NCI-H82 treated with DMSO at 0.1 percent for 48 hours (cell line): ENCODE data around the gene DDR2.
"Not testable (repeated sequence)": the region's sequence is repeated elsewhere in the genome, so short reads cannot be mapped to it uniquely, and the experiment has no call there.

Experiments used
- DNase-seq: peaks from one replicate; lab custom pipeline; 2025; ENCODE audit not compliant: unreplicated experiment; lab: John Stamatoyannopoulos, UW

Gene DDR2

DNA sequence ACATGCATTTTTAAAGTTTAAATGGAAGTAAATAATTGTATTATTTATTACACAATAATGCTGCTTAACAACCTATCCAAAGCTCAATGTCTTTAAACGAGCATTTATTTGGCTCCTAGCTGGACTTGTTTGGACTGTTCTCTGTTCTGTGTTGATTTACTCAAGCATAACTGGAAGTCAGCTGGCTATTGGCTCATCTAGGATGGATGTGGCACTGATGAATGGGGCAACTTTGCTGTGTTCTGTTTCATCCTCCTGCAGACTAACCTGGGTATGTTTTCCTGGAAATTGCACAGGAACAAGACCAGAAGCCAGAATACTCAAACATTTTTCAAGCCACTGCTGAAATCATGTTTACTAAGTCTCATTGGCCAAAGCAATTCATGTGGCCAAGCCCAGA is 87.4 kb downstream of the DDR2 start:
- no peak for DNase-seq

DNA sequence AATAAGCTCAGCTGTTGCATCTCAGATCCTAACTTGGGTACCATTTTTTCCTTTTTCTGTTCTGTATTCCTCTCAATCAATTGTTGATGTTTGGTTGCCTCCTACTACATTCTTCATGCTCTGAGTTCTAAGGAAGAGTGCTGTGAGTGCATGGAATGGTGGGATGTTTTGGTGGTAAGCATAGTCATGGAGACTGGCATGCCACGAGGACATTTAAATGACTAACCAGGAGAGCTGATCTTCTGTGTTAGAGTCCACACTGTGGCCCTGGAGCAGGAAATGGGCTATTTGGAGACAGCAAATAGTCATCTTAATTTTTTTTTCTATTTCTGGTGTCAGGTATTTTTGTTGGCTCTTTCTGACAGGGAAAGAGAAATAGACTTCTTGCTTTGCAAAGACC is 88.7 kb downstream of the DDR2 start:
- no peak for DNase-seq

DNA sequence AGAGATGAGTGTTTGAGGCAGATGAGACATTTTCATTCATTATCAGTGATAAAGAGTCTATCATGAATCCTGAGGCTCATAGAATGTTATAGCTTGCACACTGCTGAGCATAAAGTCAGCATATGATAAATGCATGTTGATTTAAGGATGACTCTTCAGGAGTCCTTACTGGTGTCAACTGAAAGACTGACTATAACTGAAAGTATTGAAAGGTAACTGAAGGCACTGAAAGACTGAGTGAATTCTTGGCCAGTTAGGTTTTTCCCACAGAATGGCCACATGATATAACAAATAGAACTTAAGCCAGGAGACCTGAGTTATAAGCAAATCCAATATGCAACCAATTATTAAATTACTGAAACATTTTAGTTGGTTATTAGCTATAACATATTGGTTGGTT is 89.2 kb downstream of the DDR2 start:
- DNase-seq = no peak

- DNase-seq = no peak
These were observed 89.8 kb downstream of the DDR2 start for GRCh38 chr1:162722036-162722435.

DNA sequence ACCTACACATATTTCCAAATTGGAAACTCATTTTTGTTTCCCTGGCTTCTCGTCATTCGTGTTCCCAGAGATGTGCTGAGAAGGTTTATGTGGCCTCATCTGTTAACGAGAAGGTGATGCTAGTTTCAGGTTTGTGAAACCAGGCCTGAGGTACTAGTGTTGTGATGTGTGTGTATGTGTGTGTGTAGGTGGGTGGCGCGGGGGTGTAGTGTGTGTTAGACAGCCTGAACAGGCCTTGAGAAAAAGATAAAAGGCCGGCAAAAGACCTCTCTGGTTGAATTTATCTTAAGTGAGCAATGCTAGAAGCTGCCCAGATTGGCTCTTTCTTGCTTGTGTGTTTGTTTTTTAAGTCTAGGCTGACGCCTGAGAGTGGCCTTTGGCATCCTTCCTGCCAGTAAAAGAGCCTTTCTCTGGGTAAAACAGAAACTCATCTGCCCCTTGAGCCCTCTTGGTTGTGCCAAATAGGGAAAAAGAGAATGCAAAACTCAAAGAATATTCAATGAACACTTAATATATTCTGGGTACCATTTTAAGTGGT is 92.4 kb downstream of the DDR2 start:
- no peak for DNase-seq

DNA sequence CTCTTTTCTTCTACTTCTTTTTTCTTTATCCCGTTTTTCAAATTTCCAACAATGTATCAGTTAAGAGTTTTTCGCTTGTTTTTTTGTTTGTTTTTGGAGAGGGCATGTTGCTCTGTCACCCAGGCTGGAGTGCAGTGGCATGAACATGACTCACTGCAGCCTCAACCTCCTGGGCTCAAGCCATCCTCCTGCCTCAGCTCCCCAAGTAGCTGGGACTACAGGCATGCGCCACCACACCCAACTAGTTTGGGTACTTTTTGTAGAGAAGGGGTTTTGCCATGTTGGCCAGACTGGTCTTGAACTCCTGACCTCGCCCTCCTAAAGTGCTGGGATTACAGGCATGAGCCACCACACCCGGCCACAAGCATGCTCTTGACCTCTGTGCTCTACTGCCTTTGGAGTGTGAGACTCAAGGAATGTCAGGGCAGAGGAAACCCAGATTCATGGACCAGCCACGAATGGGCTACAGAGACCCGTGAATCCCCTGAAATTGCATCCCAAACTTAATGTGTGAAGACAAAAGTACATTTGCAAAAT is 93.1 kb downstream of the DDR2 start:
- DNase-seq = no peak

- no peak for DNase-seq
These were observed 94.3 kb downstream of the DDR2 start for GRCh38 chr1:162726555-162726954.

- not testable (repeated sequence) for DNase-seq
These were observed 95.2 kb downstream of the DDR2 start for GRCh38 chr1:162727493-162727892.

- DNase-seq = no peak
These were observed 96.3 kb downstream of the DDR2 start for GRCh38 chr1:162728573-162728972.

DNA sequence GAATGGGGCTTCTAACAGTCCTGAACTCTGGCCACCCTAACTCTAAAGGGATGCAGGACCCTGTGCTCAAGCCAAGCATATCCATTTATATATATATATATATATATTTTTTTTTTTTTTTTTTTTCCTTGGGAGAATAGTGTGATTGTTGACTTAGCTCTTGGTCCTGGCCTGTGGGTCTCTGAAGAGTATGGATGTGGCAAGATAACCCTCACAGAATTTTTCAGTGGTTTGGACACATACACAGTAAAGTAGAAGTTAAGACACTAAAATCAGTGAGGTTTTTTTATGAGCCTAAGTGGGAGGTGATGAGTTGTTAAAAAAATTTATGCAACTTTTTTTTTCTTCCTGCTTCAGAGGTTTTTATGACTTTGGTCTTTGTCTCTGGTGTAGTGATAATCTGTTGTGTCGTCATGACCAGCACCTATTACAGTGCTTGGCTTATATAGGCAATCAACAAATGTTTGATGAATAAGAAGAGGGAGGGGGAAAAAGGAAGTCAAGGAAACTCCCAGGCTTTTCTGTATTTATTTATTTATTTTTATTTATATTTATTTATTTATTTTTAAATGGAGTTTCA is 97.0 kb downstream of the DDR2 start:
- DNase-seq = not testable (repeated sequence)

DNA sequence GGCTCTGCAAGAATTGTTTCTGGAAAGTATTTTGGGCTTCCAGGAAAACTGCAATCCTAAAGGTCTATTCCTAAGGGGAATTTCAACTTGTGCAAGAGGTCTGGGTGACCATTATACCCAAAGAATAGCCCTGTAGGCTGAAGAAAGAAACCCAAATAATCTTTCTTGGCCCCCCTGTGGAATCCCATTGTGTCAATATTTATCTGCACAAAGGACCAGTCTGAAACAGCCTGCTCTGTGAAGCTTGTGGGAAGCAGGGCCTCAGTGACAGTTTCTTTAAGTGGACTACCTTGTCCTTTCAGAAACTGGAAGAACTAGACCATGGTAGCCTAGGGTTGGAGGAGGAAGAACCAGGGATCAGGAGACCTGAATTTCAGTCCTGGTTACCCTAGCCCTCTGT is 99.8 kb downstream of the DDR2 start:
- no peak for DNase-seq

- no peak for DNase-seq
These were observed 100.5 kb downstream of the DDR2 start for GRCh38 chr1:162732566-162733335.

DNA sequence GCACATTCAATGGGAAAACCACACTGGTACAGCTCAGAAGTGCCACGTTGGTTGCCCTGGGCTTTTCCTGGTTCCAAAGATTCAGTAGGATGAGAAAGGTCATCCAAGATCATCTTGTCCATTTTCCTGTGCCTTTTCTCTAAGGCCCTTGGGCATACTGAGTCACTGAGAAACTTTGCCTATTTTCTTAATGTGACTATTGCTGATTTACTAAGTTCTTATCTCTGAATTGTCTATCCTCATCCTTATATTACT is 101.0 kb downstream of the DDR2 start:
- DNase-seq = no peak

- DNase-seq = no peak
These were observed 101.8 kb downstream of the DDR2 start for GRCh38 chr1:162734047-162734446.

DNA sequence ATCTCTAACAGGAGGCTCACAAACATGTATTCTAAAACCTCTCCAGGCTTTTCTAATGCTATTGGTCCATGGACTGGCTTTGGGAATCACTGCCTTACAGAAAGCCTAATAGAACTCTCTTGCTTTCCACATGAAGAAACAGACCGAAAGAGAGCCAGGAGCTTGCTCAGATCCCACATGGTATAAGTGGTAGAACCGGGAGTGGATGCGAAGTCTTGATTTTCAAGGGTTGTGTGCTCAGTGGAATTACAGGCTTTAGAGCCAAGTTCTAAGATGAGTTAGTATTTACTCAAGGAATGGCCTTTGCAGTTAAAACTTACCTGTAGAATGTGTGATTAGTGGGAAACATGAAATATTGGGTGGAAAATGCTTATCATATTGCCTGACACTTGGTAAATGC is 103.9 kb downstream of the DDR2 start:
- DNase-seq = no peak

DNA sequence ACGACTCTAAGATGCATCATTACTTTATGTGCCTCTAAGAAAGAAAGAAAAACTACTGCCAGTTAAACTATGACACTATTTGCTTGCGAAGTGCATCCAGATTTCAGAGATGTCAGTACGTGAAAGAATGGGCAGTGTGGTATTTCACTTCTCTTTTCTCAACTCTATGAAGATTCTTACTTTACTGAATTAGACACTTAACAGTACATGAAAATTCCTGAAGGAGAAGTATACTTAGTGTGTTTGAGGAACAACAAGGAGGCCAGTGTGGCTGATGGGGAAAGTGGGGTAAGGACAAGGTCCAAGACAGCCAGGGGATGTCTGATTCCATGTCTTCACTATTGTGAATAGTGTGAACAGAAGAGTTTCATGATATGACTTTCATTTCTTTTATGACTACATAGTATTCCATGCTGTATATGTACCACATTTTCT is 104.4 kb downstream of the DDR2 start:
- no peak for DNase-seq

GRCh38 chr1:162740755-162741154 is 108.5 kb downstream of the DDR2 start:
- no peak for DNase-seq

GRCh38 chr1:162741574-162741973 is 109.3 kb downstream of the DDR2 start:
- DNase-seq = no peak

DNA sequence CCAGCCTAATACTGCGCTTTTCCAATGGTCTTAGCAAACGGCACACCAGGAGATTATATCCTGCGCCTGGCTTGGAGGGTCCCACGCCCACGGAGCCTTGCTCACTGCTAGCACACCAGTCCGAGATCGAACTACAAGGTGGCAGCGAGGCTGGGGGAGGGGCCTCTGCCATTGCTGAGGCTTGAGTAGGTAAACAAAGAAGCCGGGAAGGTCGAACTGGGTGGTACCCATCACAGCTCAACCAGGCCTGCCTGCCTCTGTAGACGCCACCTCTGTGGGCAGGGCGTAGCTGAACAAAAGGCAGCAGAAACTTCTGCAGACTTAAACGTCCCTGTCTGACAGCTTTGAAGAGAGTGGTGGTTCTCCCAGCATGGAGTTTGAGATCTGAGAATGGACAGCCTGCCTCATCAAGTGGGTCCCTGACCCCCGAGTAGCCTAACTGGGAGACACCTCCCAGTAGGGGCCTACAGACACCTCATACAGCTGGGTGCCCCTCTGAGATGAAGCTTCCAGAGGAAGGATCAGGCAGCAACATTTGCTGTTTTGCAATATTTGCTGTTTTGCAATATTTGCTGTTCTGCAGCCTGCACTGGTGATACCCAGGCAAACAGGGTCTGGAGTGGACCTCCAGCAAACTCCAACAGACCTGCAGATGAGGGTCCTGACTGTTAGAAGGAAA is 114.1 kb downstream of the DDR2 start:
- DNase-seq = not testable (repeated sequence)

DNA sequence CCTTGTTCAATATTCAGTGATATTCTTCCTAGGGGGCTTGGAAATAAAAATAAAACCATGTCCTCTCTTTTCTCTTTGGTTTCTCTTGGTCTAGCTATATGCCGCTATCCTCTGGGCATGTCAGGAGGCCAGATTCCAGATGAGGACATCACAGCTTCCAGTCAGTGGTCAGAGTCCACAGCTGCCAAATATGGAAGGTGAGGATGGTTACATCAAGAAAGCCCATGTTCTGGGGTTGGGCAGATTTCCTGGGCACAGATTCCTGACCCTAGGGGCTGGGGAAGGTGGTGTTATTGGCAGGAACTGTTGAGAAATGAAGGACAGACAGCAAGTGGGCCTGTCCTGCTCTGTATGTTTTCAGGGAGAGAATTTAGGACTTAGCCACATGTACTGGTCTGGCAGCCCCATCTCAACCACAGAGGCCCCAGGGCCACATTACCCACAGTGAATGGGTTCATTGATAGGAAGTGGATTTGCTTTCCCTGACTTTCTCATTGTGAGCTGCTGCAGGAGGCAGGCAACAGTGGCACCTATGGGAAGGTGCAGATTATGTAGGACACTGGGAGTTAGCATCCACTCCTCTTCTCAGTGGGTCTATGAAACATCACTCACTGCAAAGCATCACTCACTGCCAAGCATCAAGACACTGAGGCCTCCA is 120.9 kb downstream of the DDR2 start:
- DNase-seq = no peak

DNA sequence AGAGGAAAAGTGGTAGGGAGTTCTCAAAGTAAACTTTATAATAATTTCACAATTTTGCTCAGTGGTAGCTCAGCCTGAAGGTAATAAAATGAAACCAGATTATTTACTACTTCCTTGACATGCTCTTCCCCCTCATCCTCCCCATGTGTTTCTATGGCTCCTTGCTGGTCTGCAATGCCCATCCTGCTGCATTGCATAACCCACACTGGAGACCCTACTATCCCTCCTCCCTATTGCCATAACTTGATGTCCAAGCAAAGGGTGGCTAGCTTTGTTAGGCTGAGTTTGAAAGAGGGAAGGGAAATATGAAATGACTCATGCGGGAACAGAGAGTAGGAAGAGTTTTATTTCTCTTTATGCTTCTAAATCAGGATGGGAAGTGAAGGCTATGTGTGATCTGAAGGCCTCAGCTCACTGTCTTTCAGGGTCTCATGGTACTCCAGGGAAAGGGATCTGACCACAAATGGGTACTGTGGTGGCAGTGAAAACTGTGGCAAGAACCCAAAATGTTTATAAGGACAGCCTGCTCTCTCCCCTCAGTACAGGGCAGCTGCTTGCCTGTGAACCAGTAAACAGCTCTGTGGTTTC is 121.8 kb downstream of the DDR2 start:
- DNase-seq = no peak
